22Rv1 (cell line): Measurements from ENCODE around the gene IFT88.

Source experiments
- H3K27ac ChIP-seq: fragments of 450-650 bp; 2 replicates; pipeline ENCODE4 v1.5.1; 2017
- CTCF ChIP-seq: fragments of 450-650 bp; IDR thresholded peaks from 2 replicates; pipeline ENCODE4 v1.5.1; 2017; ENCODE audit warnings: mild to moderate bottlenecking
- ZFX ChIP-seq: fragments of 450-650 bp; IDR thresholded peaks from 2 replicates; pipeline ENCODE4 v1.6.1; 2017; ENCODE audit warnings: antibody characterized with exemption, borderline replicate concordance

IFT88 gene

DNA sequence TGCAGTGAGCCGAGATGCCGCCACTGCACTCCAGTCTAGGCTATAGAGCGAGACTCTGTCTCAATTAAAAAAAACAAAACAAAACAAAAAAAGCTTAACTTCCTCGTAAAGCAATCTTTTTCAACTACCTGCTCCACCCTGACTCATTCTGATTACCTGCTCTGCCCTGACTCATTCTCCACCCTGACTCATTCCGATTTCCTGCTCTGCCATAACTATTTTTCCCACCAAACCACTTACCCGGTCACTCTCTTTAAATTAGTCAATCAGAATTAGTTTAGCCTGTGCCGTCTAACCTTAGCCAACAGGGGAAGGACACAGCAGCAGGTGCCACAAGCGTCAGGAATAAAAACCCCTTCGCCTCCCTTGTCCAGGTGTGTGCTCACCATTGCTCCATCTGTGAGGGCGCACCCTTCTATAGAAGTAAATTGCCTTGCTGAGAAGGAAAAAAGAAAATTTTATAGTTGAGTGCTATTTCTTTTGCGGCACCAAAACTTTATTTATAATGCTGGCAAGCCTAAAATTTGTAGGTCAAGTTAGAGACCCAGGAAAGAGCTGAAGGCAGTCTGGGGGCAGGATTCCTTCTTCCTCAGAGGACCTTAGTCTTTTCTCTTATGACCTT lies 1.7 kb upstream of the IFT88 start:
- no peak for TF ChIP-seq CTCF
- TF ChIP-seq ZFX = no peak
- H3K27ac ChIP-seq = no peak overlapping the region

- no peak for TF ChIP-seq ZFX
- TF ChIP-seq CTCF = no peak
Observed at GRCh38 chr13:20566468-20566897, 474 bp upstream of the IFT88 start.

GRCh38 chr13:20567881-20568528 lies 1.0 kb downstream of the IFT88 start:
- peak overlapping the region; percentile 94 for H3K27ac ChIP-seq
- TF ChIP-seq CTCF = no peak
- no peak for TF ChIP-seq ZFX

More at GRCh38 chr13:20566468-20566897, 474 bp upstream of the IFT88 start:
- H3K27ac ChIP-seq = peak overlapping the region; percentile 94

DNA sequence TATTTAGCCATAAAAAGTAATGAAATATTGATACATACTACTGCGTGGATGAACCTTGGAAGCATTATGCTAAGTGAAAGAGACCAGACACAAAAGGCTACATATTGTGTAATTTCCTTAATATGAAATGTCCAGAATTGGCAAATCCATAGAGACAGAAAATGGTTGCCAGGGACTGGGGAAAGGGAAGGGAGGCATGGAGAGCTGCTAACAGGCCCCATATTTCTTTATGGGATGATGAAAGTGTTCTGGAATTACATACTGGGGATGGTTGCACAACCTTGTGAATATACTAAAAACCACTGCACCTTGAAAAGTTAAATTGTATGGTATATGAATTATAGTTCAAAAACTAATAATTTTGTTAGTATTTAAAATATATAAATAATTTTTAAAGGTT lies 3.6 kb downstream of the IFT88 start:
- TF ChIP-seq CTCF = no peak
- TF ChIP-seq ZFX = no peak
- no peak overlapping the region for H3K27ac ChIP-seq

DNA sequence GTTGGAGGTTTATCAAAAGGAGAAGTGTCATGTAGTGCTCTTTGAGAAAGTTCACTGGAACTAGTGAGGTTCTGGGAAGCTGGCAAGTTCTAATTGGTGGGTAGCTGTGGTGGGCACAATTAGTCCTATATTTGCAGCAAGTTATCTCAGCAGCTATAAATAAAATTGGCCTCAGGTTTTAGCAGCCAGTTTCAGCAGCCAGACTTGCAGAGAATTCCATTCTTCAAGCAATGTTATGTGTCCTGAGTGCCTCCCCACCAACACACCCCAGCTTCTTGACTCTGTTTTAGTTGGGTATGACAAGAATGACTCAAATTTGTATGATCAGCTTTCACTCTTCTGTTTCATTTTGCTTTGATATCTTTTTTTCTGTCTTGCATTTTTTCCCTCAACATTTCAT lies 4.7 kb downstream of the IFT88 start:
- no peak for TF ChIP-seq CTCF
- TF ChIP-seq ZFX = no peak
- H3K27ac ChIP-seq = no peak overlapping the region

DNA sequence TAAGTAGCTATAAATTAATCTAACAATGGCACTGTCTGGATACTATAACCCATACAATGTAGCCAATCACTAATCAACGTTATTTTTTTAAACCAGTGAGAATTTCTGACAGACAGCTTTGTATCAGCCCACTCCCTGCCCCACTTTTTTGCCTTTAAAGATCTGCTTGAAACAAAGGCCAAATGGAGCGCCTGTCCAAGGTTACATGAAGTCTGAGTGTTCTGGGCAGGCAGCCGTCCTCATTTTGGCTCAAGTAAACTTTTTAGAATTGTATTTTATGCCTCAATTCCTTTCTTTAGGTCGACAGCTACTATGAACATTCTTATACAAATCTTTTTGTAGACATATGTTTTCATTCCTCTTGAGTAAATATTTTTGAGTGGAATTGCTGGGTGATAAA lies 6.2 kb downstream of the IFT88 start:
- TF ChIP-seq CTCF (no peak), ZFX (no peak)

GRCh38 chr13:20573636-20574035 lies 6.7 kb downstream of the IFT88 start:
- no peak overlapping the region for H3K27ac ChIP-seq
- TF ChIP-seq CTCF (no peak), ZFX (no peak)

More for the DNA sequence above, 6.2 kb downstream of the IFT88 start:
- H3K27ac ChIP-seq = no peak overlapping the region
